T-helper 2 cell treated with Interferon-gamma antibody and Interleukin-4, amounts not matched to agents 100 ng/mL and 5 ng/mL, for 36 hours (primary cell): ENCODE data around the gene MAGI2. TPM values are rescaled to one million over a fixed set of nuclear protein-coding genes. Genes with fewer than 3 reads are reported as not detected.

Experiments
- intact Hi-C: fragments of 100-400 bp; cut with micrococcal nuclease; formaldehyde crosslinking; loops from one replicate; pipeline ENCODE4 v1.15.1; 2023
- total RNA-seq: library from RNA; stranded (reverse); gene quantifications from 2 replicates; pipeline ENCODE4 v1.2.3, GENCODE V29; 2022

Gene MAGI2
- total RNA-seq, 1 donor from 2014 or later: not detected

DNA sequence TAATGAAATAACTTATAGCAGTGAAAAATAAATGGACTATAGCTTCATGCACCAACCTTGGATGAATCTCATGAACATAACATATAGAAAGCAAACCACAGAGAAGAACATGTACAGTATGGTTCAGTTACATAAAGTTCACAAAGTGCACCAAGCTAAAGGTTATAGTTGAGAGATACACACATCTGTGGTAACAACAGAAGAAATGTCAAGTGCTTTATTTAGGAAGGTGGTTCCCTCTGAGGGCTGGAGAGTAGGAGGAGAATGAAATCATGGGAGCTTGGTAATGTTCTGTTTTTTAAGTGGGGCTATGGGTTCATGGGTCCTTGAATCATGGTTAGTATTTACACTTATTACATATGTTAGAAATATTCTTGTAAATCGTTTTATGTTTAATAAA is 1331.6 kb downstream of the MAGI2 start:
- intact Hi-C loops: no loop called here

DNA sequence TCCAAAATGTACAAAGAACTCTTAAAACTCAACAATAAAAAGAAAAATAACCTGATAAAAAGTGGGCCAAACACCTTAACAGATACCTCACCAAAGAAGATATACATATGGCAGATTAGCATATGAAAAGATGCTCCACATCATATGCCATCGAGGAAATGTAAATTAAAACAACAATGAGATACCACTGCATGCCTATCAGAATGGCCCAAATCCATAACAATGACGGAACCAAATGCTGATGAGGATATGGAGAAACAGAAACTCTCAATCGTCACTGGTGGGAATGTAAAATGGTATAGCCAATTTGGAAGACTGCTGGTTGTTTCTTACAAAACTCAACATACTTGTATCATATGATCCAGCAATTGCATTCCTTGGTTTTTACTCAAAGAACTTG is 1335.0 kb downstream of the MAGI2 start:
- intact Hi-C loops: no loop called here

DNA sequence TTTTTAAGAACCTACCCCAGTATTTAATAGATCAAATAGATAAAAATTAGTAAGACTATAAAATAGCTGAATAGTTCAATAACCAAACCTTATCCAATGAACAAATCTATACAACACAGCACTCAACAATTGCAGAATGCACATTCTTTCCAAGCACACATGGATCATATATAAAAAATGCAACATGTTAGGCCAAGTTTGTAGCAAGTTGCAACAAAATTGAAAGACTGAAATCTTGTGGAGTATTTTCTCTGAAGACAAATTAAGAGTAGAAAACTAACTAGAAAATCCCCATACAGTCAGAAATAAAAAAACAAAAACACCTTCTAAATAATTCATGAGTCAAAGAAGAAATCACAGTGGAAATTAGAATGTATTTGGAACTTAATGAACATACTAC is 1337.6 kb downstream of the MAGI2 start:
- intact Hi-C loops: no loop called here

DNA sequence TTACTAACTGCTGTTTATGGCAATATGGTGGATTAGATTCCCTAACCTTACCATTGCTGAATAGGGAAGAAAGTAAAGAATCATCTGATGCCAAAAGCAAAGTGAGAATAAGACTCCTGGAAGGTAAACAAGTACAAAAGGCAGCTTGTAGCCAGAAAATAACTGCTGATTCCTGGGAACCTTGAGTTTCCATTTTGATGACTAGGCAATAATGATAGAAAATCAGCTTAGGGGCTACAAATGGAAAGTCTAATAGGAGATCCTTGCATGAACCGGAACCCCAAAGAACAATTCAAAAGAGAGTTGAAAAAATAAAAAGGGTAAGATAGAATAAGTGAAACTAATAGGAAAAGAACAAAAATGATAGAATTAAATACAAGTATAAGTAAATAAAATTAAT is 1338.5 kb downstream of the MAGI2 start:
- intact Hi-C loops: no loop called here

DNA sequence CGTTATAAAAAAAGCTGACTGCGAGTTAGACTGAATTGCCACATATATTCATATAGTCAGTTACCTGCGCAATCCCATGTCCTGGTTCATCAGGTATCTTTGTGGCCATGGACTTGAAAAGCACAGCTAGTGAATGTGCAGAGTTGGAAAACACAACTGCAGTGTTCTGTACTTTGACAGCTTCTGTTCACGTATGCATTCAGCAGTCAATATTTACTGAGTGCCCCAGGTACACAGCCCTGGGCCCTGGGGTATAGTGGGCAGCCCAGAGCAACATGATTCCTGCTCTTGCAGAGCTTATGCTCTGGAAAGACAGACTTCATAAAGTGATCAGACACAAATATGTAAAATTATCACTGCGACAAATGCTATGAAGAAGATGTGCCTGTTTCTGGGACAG is 1341.0 kb downstream of the MAGI2 start:
- intact Hi-C loops: no loop called here

DNA sequence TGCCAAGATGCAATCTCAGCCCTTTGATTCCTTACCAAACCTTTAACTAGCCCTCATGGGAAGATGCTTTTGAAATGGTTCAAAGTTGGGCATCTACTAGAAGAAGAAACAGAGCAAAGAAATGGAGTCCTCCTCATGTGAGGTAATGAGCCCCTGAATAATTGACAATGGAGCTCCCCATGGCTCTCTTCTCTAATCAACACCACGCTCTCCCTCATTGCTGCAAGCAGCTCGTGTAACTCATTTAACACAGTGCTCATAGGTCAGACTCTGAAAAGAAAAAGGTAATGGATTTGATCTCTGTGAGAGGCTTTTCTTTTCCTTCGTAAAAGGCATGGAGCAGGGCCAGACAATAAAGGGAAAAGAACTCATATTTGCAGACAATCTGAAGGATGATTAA is 1342.1 kb downstream of the MAGI2 start:
- intact Hi-C loops: no loop called here

DNA sequence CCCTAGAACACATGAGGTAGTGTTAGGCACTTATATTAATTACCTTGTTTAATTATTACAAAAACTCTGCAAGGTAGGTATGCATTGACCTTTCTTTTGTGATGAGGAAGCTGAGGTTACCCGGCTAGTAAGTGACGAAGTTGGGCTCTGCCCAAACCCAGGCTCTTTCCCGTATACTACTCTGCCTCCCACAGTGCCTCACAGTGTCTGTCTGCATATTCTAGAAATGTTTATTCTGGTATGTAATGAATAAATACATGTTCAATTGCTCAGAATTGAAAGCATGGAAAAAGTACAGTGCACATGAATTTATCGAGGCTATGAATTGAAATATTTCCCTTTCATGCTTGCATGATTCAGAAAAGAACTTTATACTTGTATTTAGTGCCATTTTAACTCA is 1350.0 kb downstream of the MAGI2 start:
- intact Hi-C loops: no loop called here

DNA sequence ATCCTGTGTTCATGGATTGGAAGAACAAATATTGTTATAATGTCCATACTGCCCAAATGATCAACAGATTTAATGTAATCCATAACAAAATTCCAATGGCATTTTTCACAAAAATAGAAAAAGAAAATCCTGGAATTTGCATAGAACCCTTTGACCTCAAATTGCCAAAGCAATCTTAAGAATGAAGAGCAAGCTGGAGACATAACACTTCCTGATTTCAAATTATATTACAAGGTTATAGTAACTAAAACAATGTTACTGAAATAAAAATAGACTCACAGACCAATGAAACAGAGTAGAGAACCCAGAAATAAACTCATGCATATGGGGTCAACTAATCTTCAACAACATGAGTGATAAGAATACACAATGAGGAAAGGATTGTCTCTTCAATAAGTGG is 1352.4 kb downstream of the MAGI2 start:
- intact Hi-C loops: no loop called here

DNA sequence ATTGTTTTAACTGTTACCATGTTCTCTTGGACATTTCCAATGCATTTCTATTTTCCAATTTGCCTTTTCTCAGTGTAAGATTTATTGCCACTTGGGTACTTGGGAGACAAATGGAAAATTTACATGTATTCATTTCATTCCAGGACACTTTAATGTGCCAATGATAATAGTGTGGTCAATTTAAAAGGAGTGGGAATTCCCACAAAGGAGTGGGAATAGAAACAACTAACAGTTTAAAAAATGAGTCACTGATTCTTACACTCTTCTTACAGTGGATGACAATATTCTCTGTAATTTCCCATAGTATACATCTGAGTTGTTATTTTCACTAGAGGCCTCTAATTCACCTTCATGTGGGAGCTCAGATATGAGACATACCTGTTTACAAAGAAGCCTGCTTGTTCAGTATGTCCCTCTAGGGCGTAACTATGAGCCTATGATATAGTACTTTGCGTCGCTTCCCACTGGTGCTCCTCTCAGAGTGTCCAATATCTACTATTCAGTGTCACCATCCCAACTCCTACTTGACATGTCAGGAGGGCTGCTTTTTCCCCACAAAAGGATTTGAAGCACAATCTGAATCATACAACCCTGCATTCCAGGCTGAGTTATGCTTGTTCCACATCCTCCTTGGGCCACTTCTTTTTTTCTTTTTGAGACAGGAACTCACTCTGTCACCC is 1353.6 kb downstream of the MAGI2 start:
- intact Hi-C loops: no loop called here

DNA sequence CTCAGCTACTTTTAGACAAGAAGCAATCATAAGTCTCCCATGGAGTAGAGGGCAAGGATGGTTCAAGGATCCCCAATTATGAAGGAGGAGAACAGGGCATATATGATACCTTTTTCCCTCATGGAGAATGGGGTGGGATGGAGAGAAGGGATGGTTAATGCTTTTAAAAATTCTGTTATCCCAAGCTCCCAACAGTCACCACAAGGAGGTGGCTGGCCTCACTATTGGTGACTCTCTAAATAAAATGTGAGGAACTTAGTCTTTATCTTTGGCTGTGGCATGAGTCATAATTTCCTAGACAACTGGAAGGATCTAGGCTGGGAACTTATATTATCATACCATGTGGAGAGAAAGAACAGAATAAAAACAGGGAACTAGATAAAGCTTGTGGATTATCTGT is 1357.9 kb downstream of the MAGI2 start:
- intact Hi-C loops: no loop called here

DNA sequence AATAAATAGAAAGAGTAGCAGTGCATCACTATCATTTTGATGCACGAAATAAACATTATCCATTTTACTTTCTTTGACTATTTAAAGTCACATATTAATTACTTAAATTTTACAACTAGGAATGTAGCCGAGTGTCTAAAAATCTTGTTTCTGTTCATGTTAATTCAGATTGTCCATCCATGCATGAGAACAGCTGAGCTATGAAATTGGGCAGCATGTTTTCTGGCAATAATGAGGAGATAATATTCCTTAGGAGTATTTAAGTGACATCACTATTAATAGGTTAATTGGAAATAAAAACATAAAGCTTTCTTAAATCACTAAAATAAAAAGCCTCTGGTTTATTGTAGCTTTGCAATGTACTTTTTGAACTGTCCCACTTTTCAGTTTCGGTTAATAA is 1361.1 kb downstream of the MAGI2 start:
- intact Hi-C loops: no loop called here

DNA sequence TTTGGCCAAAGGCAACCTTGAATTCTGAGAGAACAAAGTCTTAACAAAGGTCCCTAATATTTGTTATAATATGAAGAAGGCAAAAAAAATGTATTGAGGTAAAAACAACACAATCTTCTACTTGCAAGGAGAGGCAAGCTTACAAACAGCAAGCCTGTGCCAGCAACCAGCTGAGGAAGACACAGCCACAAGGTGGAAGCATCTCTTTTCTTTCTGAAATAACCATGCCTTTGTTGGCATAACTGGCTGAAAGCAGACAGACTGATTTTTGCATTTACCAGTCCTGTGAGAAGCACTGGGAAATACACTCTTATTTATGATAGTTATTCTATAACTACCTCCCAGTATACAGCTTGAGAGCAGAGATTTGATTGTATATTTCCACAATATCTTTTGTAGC is 1362.9 kb downstream of the MAGI2 start:
- intact Hi-C loops: no loop called here

DNA sequence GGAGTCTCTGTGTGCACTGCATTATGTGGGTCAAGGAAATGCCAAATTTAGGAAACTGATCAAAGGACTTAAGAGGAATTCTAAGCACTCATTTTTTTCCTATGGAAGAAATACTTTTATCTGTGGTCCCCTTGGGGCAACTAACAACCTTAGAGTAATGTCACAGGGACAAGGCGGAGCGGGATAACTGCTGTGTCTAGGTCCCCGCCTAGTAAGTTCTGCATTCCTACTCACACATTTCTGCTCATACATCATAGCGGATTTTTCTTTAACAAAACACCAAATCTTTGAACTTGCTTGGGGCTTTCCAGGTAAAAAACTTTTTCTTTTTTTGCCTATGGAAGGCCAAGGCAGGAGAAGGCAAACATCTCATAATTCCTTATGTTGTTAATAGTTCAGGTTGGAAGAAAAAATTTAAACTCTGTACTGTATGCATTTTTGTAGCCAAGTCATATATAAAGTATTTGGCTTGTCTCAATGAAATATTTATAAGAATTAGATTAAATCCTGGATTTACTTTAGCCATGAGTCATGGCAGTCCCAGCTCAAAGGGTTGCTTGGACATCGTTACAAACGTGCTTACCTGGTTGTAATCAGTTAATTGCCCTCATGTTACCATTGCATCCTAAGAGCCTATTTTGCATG is 1369.9 kb downstream of the MAGI2 start:
- intact Hi-C loops: no loop called here

DNA sequence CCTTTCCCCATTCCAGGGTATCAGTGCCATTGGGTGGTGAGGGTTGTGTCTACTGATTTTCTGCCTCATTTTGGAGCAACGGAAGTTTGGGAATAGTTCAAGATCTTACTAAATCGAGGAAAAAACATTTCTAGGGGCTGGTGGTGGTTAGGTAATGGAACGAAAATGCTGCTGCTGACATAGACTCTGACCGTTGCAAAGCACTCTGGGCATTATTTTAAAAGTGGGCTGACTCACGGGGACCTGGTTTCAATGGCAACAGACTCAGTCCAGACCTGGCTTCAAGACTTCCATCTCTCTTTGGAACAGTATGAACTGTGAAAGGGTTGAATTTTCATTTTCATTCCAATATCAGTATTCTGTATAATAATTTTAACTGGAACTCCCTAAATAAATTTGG is 1370.9 kb downstream of the MAGI2 start:
- intact Hi-C loops: no loop called here

DNA sequence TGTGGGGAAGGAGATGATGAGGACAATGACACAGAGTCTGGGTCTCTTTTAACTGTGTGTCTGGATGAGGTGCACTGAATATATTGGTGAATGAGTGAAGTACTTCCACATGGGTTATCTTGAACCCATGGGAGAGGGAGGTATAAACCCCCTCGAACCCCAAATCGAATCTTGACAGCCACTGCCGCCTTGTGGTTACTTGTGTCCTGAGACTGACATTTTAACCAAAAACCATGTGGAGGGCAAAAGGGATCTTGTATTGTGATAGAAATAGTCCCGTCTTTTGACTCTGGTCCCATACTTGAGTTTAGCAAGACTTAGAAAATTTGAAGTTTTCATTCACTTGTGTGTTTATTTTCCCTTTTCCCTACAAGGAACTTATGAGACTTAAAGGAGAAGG is 1371.6 kb downstream of the MAGI2 start:
- intact Hi-C loops: no loop called here

DNA sequence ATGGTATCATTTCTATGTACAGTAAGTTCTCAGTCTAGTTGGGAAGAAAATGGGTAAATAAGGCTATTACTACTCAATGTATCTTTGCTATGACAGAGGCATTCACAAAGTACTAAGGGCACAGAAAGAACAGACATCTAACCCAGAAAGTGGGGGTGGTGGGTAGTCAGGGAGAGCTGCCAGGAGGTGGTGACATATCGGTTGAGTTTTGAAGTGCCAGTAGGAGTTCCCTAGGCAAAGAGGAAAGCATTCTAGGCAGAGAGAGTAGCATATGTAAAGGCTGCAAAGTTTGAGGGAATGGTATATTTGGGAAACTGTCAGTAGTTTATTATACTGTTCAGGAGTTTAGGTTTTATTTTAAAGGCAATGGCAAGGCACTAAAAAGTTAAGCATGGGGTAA is 1372.1 kb downstream of the MAGI2 start:
- intact Hi-C loops: no loop called here

DNA sequence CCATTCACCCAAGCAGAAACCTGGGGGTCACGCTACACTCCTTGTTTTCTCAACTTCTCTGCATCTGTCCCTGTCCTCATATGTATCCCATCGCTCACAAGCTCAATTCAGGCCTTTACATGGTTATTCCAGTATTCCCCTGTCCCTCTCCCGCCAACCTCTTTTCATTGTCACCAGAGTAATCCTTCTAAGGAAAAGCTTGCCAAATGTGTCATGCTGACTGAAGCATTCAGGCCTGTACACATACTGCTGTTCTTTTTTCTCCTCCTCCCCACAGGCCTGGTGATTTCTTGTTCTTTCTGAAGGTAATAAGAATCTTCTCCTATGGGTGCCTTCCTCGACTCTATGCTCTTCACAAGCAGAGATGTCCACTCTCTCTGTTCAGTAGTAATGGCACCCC is 1372.7 kb downstream of the MAGI2 start:
- intact Hi-C loops: no loop called here

DNA sequence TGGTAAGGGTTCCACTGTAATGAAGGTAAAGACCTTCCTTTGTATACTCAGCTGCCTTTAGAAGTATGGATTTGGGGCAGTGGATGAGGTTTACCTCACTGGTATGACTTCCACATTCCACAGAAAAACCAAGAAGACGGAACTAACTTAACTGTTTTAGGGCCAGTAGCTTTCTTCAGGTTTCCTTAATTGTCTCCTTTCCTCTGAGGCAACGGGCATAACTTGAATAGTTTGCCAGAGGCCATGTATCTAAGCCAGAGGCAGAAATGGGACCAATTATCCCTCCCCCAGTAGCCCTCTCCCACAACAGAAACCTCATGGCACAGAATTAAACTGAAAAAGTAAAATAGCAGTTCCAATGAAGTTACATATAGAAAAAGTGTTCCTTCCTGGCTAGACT is 1373.2 kb downstream of the MAGI2 start:
- intact Hi-C loops: no loop called here

DNA sequence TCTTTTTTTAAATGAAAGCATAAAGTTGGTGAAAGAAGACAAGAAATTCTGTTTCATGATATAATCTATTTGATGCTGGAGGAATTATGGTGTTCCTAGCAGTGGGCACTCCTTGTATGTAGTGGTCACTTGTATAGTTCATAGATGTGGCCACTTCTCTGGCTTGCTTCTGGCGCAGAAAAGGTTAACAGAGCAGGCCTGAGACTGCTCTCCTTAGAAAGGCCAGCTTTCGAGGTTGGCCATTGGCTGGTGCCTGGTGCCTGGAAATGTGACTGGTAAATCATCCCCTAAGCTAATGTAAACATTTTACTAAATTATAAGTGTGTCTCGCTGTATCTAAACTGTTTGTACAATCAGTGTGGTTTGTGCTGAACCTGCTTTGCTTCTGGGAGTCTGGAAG is 1378.8 kb downstream of the MAGI2 start:
- intact Hi-C loops: no loop called here

DNA sequence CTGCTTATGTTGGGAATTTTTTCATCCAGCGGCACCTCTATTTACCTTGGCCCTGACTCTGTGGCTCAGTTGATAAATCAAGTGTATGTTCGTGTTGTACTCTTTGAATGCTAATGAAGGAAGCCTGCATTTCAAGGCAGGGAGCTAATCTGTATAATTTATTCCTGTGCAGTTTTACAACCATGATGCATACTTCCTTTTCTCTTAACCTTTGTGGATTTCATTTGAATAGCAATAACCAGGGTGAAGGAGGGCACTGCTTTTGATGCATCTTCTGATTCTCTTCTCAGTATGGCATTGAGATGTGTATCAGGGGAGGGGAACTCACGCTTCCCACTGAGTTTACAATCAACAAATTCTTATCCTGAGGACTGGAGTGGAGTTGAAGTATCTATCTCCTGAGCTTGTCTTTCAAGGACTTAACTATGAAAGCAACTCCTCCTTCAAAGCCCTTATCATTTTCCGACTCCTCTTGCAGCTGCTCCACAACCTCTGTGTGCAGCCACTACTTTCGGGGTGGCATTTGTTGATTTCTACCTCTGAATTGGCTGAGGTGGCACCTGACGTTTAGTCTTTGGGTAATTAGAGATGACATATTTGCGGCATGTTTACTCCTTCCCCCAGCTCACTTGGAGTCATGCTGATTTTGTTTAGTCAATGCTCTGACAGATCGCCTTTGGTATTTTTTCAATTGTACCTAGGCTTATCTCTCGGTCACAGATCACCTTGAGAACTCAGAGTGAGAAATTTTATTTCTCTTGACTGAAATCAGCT is 1379.7 kb downstream of the MAGI2 start:
- intact Hi-C loops: no loop called here

DNA sequence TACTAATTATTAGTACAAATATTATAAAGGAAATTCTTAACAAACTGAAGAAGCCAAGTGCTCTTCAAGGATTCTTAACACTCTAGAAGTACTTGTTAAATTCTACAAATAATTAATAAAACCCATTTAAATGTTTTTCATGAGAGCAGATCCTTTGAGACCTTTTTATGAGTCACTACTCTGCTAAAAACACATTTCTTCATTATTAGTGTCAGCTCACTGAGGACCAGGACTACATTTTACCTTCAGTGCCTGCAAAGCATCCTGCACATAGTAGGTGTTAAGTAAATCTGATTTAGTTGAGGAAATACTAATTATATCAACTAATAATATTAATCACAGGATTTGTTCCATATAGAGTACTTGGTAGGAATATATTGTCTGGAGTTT is 1381.3 kb downstream of the MAGI2 start:
- intact Hi-C loops: no loop called here

DNA sequence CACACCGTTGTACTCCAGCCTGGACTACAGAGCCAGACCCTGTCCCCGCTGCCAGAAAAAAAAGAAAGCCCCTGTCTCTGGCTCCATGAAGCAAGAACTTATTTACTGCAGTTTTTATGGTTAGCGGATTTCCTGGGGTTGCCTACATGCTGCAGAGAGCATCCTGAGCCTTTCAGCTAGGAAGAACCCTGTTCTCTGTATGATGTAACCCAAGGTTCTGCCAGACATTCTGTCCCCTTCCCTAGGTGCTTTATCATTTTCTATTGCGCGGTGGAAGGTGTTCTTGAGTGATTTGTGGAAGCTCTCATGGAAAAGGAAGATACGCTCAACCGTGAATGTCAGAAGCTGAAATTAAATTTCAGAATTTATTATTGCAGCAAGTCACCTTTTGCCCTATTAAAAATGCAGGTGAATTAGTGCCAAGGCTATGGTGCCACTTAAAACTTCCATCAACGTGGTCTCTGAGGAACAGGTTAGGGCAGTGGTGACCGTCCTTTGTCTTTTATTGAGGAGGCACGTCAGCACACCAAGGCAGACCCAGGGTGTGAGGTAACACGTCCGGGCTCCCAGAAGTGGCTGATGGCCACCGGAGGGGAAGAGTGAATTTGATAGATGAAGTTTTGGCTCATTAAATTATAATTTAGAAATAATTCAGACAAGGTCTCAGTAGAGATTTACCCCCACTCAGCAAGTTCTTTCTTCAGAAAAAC is 1381.8 kb downstream of the MAGI2 start:
- intact Hi-C loops: no loop called here
